ENCODE measurements around the gene SYT1.

Gene SYT1

DNA sequence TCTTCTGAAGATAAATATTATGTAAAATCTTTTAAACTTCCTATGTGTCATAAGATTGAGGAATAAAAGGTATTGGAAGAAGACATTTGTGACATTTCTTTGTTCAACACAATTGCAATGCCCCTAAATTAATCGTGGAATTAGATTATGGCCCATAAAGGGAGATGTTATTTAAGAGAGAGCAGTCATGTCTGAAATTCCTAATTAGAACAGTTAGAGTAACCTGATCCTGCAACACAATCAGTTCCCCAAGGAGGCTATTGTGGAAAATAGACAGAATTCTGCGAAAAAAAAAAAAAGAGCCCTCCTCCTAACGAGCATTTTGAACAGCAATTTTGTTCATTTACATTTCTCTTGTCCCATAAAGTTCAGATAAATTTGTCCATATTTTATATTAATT is 486.7 kb downstream of the SYT1 start:
- DNase-seq (ENCODE audit: low spot score), result no peak

DNA sequence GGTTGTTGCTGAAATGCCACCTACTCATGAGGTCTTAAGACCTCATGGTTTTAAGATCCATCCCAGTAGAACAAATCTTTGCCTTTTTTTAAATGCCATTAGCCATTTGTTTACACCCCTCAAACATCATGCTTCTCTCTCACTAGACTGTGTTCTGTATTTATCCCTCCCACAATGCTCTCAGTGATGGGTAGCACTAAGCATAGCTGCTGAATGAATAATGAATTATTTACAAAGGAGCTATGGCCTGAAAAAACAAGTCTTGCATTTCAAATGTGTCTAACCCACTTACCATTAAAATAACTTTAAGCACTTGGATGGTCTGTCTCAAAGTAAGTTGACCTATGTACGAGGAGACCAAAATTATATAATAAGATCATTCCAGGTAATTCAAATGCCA is 491.6 kb downstream of the SYT1 start:
- DNase-seq (ENCODE audit: low spot score), result no peak

DNA sequence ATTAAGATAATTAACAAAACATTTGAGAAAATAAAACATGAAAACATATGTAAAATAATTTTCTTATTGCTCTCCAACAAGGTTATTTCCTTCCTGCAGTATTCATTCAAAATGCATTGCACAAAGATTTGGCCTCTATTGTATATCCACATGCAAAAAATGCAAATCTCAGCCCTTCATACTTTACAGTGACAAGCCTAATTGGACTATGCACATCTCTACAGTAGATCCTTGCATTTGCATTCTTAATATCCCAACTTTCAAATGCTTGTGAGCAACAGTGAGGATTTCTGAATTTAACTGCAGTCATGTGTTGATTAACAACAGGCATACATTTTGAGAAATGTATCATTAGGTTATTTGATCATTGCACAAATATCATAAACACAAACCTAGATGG is 492.5 kb downstream of the SYT1 start:
- DNase-seq (ENCODE audit: low spot score), result no peak

DNA sequence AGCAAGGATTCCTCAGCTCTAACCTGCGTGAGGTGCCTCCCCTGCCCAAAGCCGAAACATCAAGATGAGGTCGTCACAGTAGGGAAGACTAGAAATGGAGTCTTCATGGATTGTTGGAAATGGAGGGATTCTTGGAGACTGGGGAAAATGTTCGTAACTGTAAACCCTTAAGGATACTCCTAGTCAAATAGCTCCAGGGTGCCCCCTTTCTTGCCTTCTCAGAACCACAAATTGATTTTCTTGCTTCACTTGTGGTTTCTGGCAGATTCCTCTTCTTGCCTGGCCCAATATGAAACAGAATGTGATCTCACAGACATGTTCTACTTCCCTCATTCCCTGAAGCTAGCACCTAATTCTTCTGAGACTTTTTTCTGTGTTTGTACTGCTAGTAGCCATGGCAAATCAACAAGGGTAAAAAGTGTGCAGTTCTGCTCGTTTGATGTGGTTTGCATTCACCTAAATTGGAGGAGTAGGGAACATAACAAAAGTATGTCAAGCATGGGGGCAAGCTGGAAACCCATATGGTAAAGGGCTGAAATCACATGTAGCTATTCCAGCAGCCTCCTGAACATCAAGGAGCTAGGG is 494.2 kb downstream of the SYT1 start:
- DNase-seq (ENCODE audit: low spot score), result no peak

DNA sequence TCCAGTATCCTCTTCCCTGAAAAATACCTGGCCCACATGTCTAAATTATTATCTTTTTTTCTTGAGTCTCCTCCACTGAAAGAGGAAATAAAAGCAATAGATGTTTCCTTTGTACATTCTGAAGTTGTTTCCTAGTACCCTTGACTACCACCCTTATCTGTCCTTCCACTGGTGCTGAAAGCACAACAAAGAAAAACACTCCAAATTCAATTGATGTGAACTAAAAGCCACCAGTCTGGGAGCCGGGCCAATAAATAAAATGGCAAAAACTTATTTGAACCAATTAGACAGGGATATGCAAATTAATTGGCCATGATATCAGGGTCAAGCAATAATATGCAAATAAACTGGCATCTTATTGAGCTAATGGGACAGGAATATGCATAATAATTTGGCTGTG is 495.7 kb downstream of the SYT1 start:
- DNase-seq (ENCODE audit: low spot score), result no peak

DNA sequence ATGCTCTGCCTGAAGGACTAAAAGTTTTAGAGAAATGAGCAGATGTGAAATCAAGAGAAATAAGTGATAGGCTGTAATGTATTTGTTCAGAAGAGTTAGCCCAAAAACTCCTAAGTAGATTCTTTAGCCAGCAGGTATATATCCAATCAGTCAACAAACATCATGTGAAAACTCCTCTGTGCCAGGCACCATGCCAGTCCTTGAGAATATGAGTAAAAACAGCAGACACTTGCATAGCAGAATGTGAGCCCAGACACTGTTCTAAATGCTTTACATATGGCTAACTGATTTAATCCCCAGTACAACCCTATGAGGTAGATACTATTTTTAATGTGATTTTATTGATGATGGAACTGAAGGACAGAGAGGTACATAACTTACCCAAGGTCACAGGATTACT is 496.4 kb downstream of the SYT1 start:
- DNase-seq (ENCODE audit: low spot score), result no peak

DNA sequence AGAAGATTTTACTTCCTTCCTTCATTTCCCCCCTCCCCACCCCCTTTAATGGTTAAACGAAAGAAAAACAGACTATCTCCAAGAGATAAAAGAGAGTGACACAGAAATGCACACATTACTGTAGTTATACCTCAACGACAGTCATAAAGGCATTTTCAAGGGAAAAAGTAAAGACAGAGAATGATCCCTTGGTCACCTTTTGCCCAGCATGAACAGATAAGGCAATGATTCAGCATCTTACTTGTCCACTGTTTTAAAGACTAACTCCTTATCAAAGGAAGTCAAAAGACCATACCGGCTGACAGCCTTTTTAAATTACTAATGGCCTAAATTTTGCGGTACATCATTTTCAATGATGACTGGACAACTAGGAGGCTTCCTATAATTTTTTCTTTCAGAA is 499.6 kb downstream of the SYT1 start:
- no peak for DNase-seq (ENCODE audit: low spot score)

DNA sequence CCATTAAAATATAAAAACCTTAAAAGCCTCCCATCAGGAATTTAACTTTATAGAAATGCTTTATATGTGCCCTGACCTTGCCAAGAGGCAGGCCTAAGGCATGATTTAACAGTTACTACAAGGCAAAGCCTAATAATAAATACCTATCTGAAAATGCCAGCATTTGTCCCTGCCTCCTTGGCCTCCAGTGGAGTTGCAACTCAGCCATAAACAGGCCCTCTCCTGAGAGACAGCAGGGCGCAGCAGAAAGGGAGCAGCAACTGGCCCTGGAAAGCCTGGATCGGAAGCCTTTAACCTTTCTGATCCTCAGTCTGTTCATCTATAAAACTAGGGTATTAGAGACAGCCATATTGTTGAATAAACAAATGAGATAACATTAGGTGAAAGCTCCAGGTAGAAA is 501.8 kb downstream of the SYT1 start:
- no peak for DNase-seq (ENCODE audit: low spot score)

DNA sequence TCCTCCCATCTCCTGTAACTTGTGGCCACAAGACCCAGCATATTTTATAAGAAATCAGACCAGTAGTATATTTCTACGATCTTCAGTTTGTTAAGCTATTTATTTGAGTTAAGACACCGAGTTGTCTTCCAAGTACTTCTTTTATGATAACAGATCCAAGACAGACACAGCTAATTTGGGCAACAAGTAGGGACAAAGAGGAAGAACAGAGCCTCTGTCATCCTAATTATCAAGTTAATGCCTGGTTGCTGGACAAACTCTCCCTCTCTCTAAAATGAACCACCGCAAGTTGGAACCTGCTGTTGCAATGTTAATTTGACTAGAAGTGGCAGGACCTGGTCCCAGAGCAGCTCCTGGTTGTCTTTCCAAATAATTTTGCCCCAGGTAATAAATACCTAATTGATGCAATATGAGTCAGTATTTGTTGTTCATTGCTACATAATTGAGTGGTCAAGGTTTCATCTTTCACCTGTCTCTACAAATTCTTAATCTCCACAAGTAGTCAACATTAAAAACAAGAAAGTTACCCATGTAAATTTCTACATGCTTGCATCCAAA is 502.5 kb downstream of the SYT1 start:
- no peak for DNase-seq (ENCODE audit: low spot score)

DNA sequence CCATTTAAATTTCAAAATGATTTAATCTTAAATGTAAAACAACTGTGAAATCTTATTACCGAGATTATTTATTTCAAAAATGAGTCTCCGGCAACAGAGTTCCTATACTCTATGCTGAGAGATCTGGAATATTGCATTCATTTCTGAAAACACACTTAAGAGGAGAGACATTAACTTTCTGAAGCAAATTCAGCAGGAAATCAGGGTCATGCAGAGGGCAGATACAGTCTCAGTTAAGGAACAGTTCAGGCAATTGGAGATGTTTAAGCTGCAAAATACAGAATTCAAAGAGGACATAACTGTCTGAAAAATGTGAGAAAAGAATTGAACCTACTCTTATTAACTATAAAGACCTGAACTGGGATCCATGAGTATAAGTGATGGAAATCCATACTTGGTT is 505.4 kb downstream of the SYT1 start:
- no peak for DNase-seq (ENCODE audit: low spot score)

DNA sequence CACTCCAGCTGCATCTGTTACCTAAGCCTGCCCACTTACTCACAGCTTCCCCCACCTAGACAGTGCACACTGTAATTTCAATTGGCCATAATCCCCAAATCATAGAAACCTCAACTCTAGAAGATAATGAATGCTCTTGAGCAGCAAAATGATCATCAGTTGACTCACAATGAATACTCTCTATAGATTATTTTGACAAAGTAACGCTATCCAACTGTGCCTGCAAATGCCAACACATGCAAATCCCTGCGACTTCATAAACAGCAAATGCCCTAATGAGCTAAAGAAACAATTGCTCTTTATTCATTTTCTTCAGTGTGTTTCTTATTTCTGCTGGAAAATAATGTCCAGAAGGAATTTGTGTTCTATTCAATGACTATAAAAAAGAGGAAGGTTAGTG is 506.7 kb downstream of the SYT1 start:
- no peak for DNase-seq (ENCODE audit: low spot score)

DNA sequence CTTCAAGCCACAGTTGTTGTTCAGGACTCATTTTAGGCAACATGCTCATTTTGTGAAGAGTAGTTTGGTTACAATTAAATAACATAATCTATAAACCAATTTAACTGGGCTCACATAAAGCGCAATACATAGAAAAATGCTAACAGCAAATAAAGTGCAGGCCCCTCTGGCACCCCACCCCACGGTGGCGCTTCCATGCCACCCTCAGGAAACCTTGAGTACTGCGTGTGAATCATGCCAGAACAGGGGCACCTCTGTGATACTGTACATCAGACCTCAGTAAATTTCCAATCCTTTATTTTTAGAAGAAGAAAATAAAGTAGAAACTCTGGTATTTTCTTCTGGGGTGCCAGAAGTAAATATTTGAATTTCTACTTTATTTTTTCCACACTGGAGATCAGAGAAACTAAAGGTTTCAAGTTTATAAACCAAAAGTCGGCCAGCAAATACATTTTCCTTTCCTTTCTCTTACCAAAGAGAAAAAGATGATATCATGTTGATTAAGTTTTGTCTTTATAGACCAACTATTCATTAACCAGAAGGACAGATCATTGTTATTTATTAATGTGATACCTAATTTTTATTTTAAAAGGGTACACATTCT is 509.4 kb downstream of the SYT1 start:
- no peak for DNase-seq (ENCODE audit: low spot score)

DNA sequence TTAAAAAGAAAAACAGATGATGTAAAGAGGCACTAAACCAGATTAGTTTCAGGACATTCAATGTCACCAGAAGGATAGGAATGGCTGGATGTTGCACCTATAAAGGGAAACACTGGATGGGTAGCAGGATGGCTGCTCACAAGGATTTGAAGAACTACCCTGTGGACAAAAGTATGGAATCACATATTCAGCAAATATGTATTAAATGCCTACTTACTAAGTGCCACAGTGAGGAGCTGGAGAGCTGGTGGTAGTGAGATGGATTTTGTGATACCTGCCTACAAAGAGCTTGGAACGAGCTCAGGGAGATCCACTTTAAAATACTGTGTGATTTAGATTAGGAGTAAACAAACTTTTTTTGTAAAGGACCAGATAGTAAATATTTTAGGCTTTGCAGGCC is 510.0 kb downstream of the SYT1 start:
- no peak for DNase-seq (ENCODE audit: low spot score)

DNA sequence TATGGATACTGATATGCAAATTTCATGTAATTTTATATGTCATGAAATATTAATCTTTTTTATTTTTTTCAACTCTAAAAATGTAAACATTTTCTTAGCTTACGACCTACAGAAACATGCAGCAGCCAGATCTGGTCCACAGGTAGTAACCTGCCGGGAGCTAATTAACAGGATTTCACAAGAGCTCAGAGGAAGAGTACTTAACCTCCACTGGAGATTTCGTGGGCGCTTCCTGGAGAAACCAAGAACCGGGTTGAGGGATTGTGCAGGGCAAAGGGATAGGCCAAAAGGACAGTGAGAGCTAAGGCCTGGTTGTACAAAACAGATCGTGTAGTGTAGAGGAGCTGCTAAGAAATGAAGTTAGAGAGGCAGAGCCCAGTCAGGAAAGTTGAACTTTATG is 510.5 kb downstream of the SYT1 start:
- DNase-seq (ENCODE audit: low spot score), result no peak

DNA sequence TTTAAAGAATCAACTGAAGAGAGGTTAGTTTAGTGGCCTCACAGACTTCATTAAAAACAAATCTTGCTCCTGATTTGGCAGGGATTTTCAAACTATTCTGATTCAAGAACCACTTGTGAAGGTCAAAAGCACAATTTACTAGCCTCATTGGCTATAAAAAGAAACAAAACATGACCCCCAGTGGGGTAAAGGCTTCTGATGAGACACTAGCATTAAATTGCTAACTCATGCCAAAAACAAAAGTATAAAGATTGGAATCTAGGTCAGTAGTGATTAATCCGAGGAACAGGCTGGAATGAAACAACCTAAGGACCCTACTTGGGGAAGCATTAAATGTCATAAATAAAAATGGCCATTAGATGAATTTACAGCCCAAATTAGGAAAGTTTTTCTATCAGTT is 513.9 kb downstream of the SYT1 start:
- no peak for DNase-seq (ENCODE audit: low spot score)

DNA sequence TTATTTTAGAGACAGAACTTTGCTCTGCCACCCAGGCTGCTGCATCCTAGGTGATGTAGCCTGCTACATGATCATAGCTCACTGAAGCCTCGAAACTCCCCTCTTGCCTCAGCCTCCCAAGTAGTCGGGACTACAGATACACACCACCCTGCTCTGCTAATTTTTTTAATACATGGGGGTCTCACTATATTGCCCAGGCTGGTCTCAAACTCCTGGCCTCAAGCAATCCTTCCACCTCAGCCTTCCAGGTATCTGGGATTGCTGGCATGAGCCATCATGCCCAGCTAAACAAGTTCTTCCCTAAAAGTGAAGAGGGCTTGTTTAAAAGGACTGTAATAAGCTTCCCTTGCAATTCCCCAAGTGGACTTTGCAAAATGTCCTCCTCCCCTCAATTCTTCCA is 515.8 kb downstream of the SYT1 start:
- no peak for DNase-seq (ENCODE audit: low spot score)

DNA sequence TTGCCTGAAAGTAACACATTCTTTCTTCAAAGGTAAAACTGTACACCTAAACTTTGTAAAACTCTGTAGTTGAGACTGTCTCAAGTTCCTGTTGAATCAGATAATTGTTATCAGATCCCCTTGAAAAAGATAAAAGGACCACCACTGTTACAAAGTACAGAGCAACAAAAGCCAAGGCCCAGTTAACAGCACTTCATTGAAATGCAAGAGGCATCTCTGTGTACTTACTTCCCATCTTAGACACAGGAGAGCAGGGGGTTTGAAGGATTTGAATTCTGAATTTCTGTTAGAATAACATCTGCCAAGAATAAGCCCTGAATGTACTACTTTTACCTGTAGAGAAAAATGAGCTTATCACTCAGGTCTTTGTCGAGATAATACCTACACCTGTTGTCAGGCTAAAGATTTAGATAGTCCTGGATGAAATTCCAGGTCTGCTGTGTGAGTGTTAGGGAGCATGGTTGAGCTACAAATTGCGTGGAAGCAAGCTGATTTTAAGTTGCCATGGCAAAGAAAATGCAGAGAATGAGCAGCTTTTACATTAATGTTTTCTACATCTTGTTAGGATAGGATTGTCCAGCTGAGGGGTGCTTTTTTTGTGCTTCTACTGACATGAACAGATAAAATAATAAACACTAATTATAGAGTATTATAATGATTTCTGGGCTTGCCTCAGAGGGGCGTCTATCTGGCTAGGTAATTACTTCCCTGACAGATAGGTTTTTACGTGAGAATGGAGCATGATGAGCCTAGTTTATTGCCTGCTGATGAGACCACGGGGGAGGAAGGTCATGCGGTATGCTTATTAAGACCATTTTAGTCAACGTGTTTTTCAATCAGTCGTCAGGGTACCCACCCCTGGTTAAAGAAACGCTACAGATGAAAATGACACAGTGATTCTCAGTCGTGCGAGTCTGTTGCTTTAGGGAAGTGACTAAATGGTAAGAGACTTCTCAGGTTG is 517.0 kb downstream of the SYT1 start:
- no peak for DNase-seq (ENCODE audit: low spot score)

DNA sequence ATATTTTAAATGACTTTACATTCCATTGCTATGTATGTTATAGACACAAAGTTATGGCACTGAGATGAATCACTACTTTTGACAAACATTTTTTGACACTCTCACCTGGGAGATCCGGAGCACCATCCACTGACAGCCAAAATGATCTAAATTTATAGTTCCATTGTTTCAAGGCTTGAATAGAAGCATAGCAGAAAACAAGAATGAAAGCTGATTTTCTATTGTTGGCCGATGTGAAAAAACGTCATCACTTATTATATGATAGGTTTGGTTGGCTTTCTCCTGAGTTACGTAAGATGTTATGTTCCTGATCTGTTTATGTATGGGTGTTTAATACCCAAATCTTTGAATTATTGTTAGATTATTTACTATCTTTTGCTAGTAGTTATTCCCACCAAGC is 520.0 kb downstream of the SYT1 start:
- DNase-seq (ENCODE audit: low spot score), result no peak

DNA sequence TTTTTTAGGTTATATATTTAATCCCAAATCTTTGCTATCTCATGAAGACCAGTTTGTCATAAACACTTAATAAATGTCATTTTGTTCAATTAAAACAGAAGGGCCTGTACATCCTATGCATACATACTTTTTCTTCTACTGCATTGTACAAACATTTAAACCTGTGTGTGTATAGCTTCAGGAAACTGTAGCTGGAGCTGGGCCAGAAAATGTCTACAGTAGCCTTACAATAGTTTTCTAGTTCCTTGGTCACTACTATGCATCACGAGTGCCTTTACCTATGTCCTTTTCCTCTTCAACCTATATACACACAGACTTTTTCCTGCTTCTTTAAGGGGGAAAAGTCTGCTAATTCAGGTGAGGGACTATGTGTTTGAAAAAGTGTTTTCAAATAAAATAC is 523.4 kb downstream of the SYT1 start:
- DNase-seq (ENCODE audit: low spot score), result no peak

DNA sequence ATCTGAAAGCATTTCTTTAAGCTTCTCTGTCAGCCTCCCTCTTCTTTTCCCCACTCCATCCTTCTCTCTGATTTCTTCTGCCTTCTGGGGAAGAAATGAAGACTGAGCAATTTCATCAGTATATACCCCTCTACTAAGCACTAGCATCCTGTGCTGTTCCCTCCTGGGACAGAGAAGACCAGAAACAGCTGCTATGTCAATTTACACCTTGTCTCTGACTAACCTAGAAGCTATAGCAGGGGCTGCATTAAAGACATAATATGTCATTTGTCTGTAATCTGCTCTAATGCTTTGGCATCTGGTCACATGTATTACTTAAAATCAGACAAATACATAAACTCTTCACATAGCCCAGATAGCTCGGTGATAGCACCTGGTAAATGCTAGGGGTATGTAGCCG is 529.3 kb downstream of the SYT1 start:
- DNase-seq (ENCODE audit: low spot score), result no peak

DNA sequence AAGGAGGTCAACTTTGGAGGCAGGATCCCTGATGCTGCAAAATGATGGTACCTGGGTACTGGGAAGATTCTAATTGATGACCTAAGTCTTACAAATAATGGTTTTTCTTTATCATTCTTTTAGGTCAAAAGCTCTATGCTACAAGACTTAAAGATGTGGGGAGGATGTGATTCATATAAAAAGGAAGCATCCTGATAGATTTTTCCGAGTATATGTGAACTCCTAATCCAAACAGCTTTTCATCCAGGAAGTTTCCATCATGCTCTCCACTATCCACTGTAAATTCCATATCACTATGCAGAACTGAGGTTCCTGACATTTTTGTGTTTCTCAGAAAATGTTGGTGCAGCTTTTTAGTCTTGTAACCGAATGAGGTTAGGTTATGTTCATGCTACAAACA is 533.0 kb downstream of the SYT1 start:
- no peak for DNase-seq (ENCODE audit: low spot score)

DNA sequence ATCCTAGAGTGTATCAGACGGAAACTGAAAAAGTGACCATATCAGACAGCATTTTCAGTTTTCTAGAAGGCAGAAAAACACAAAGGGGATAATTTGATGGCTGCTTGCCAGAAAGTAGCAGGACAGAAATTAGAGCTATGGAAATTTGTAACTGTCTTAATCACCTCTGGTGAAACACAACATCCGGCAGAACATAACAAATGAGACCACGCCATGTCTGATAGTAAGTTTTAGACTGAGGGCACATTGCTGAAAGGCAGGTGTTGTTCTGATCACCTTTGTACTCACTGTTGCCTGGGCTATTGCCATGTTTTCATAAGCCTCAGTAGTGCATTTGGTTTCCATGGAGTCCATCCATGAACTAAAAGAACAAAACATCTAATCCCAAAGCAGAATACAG is 535.9 kb downstream of the SYT1 start:
- no peak for DNase-seq (ENCODE audit: low spot score)

DNA sequence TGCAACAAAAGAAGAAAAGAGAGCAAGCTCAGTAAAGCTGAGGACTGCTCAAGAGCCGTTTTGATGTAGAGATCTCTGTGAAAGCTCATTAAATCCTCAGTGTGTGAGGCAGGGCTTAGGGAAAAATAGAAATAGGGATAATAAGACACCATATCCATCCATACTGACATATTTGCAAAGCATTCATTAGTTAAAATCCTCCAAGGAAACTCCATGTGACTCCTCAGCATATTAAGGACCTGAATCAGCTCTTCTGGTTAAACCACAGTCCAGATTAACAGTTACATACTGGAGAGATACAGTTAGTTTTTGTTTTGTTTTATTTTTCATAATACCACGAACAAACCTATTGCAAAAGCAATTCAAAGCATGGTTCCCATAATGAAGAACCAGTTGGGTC is 538.0 kb downstream of the SYT1 start:
- DNase-seq (ENCODE audit: low spot score), result no peak
